ENCODE results near the gene HPCAL1. TPM values are rescaled to one million over a fixed set of nuclear protein-coding genes. Genes with fewer than 3 reads are reported as not detected.

HPCAL1 gene
- total and polyA plus RNA-seq, 11 donors = 18.9 to 63.2 (median 40.5) TPM

- DNase-seq = no peak
- no peaks in the 10 kb centered on the region for H3K27me3 ChIP-seq
- H3K4me3 ChIP-seq = no peak overlapping the region
- peaks cover 0 to 44% (median 4%) of the 10 kb centered on the region in 12 donors for H3K4me1 ChIP-seq
- no peak for ATAC-seq
- intact Hi-C loops (cut with DNase I) = loop anchor here in 1 of 10 donors (10.0 kb wide), 2 partner anchors 125 to 155 kb away; no protein-coding TSS in a partner anchor
- no peak for TF ChIP-seq CTCF (IDR thresholded peaks at IDR 0.05)
- TF ChIP-seq POLR2A (IDR thresholded peaks at IDR 0.05) = no peak
- no peaks in the 10 kb centered on the region for H3K9me3 ChIP-seq
- no peaks in the 10 kb centered on the region for H3K36me3 ChIP-seq
- H3K27ac ChIP-seq = no peak overlapping the region
- 81 to 89% (median 83%) methylated on average over 11 of the region's 11 CpGs for WGBS, 4 donors
These were observed 23.2 kb upstream of the HPCAL1 start for GRCh38 chr2:10279472-10279870.

- no peaks in the 10 kb centered on the region for H3K27me3 ChIP-seq
- no peaks in the 10 kb centered on the region for H3K36me3 ChIP-seq
- ATAC-seq (no peak), DNase-seq (no peak)
- H3K4me3 ChIP-seq = no peak overlapping the region
- intact Hi-C loops (cut with DNase I) = loop anchor here in 1 of 10 donors (10.0 kb wide), 2 partner anchors 125 to 155 kb away; no protein-coding TSS in a partner anchor
- H3K9me3 ChIP-seq = no peaks in the 10 kb centered on the region
- H3K4me1 ChIP-seq = peaks cover 0 to 50% (median 5%) of the 10 kb centered on the region in 12 donors
- WGBS, 4 donors = 82 to 88% (median 85%) methylated on average over 12 of the region's 12 CpGs
- H3K27ac ChIP-seq = no peak overlapping the region
- no peak for TF ChIP-seq CTCF (IDR thresholded peaks at IDR 0.05)
- TF ChIP-seq POLR2A (IDR thresholded peaks at IDR 0.05) = no peak
These were observed 22.7 kb upstream of the HPCAL1 start for GRCh38 chr2:10279946-10280463.

- Histone ChIP-seq H3K9me3 (no peaks in the 10 kb centered on the region), H3K4me3 (no peak overlapping the region), H3K27ac (no peak overlapping the region), H3K27me3 (no peaks in the 10 kb centered on the region), H3K4me1 (peaks cover 0 to 69% (median 16%) of the 10 kb centered on the region in 12 donors), H3K36me3 (no peaks in the 10 kb centered on the region)
- ATAC-seq = no peak
- DNase-seq = no peak
- intact Hi-C loops (cut with DNase I) = no loop called here
- TF ChIP-seq CTCF (IDR thresholded peaks at IDR 0.05) (no peak), POLR2A (IDR thresholded peaks at IDR 0.05) (no peak)
- 60 to 89% (median 82%) methylated on average over 3 to 4 of the region's 4 CpGs for WGBS, 4 donors
These were observed 20.8 kb upstream of the HPCAL1 start for GRCh38 chr2:10281891-10282290.

- no peak for TF ChIP-seq POLR2A (IDR thresholded peaks at IDR 0.05)
- no peak for TF ChIP-seq CTCF (IDR thresholded peaks at IDR 0.05)
- DNase-seq = no peak
- Histone ChIP-seq H3K4me1 (peaks cover 0 to 66% (median 15%) of the 10 kb centered on the region in 12 donors), H3K36me3 (no peaks in the 10 kb centered on the region), H3K4me3 (no peak overlapping the region), H3K27me3 (no peaks in the 10 kb centered on the region), H3K9me3 (no peaks in the 10 kb centered on the region), H3K27ac (peak overlapping the region in 1 of 12 donors; percentile 68)
- 77 to 87% (median 83%) methylated on average over 6 of the region's 6 CpGs for WGBS, 4 donors
- ATAC-seq = no peak
- intact Hi-C loops (cut with DNase I) = no loop called here
These were observed 20.0 kb upstream of the HPCAL1 start for GRCh38 chr2:10282611-10283105.
